HG03378 (cell line): ENCODE data around the gene TAS1R1.
A peak's percentile ranks its signal among the peaks of the same experiment; 100 is the strongest.

Experiments used
- ATAC-seq: cut with Tn5 transposase; IDR thresholded peaks from one replicate; pipeline ENCODE4 v1.9.1; 2021; ENCODE audit warnings: mild to moderate bottlenecking, moderate library complexity; ENCODE audit not compliant: unreplicated experiment

TAS1R1 gene

DNA sequence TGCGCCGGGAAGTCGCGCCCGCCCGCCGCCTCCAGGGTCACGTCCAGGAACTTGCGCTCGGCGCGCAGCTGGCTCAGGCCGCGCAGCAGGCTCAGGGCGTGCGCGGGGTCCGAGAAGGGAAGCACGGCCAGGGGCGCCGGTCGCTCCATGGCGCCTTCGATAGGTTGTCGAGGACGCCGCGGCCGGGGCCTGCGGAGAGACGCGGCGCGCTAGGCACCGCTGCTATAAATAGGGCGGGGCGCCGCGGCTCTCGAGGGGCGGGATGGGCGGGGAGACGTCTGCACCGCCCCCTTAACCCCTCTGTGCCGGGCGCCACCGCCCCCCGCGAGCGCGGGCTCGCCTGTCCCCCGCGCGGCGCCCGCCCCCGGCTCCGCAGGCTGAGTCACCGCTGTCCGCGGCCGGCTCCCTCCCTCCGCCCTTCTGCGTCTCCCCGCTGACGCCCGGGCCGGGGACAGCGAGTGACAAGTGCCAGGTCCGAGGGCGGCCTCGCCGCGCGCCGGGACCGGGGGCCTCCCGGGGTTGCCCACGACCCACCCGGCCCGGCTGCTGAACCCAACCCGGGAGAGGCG, 47.6 kb downstream of the TAS1R1 start, which contains the start of gene KLHL21:
Gene KLHL21, minus strand, starts transcription at position 201 of the 569 bp plus-strand sequence. Its CDS starts 52 bp downstream, at position 149.
- ATAC-seq: peak; percentile 32

DNA sequence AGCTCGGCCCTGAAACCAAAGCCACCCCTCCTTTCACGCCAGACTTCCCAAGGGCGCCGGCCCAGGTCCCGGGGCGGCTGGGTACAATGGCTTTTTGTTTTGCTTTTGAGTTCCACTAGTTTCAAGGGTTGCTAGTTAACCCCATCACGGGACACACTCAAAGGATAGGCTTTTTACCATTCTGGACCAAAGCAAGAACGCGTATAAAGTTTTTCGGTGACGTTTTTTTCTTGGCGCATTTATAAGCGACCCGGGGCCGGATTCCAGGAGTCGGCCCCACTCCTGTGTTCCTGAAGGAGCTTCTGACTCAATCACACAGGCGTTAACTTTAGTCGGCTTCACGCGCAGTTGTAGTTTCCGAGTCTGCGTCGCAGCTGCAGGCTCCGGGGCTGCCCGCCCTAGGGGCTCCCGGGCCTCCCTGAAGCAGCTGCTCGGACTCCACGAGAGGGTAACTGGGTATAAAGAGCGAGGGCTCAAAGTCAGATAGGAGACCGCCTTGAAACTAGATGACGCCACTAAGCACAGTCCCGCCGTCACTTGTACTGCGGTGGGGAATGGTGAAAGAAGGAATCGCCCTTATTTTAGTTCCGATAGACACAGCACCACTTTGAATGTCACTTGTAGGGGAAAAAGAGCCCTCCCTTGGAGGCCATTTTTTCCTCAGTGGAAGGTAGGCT, 48.3 kb downstream of the TAS1R1 start:
- peak; percentile 16 for ATAC-seq

DNA sequence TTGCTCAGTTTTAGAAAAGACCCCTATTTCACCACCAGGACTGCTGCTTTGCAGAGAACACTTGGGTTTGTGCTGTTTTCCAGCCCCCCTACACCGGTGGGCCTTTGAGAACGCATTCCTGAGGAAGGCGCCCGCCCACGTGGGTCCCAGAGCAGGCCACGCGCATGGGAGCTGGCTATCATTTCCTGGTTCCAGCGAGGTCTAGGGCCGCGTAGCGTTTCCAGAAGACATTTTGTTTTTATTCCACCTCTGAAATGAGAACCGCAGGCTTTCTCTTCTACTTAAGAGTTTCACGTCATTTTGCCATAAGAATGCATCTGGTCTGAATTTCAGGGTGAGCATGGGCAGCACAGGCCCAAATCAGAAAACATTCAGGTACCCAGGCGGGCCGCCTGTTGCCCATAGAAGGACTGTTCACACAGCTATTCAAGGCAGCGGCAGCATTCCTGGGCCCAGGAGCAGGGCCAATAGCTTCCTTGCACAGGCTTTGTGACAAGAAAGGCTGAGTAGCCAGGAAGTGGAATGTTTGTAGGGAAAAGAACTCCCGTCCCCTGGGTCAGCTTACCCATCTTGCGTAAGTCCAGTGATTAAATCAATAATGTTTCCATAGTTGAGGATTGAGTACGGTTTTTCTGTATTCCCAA, 48.9 kb downstream of the TAS1R1 start:
- no peak for ATAC-seq

DNA sequence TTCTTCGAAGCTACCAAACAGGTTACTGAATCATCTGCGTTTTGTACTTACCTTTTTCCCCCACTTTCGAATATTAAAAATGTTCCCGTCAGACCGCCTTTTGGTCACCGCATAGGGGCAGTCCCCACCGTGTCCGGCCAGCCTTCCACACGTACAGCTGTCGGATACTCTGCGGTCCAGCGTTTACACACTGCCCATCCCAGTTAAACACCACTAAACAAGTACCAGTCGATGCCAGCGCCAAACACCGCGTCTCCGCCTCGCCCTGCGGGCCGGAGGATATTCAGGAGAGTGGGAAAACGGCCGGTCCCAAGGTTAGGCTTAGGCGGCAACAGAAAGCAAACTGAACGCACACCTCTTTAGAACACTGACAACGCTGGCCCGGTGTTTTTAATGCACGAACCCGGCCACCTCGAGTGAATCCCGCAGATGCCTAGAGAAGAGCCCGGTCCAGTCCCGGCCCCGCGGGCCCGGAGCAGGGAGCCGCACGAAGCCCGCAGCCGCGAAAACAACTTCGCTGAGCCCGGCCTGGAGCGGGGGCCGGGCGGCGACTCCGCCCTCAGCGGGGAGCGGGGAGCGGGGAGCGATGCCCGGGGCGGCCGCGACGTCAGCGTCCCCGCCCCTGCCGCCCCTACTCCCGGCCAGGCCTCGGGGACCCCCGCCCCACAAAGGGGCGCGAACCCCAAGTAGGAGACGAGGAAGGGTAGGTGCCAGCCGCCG, 57.7 kb downstream of the TAS1R1 start:
- peak; percentile 21 for ATAC-seq

DNA sequence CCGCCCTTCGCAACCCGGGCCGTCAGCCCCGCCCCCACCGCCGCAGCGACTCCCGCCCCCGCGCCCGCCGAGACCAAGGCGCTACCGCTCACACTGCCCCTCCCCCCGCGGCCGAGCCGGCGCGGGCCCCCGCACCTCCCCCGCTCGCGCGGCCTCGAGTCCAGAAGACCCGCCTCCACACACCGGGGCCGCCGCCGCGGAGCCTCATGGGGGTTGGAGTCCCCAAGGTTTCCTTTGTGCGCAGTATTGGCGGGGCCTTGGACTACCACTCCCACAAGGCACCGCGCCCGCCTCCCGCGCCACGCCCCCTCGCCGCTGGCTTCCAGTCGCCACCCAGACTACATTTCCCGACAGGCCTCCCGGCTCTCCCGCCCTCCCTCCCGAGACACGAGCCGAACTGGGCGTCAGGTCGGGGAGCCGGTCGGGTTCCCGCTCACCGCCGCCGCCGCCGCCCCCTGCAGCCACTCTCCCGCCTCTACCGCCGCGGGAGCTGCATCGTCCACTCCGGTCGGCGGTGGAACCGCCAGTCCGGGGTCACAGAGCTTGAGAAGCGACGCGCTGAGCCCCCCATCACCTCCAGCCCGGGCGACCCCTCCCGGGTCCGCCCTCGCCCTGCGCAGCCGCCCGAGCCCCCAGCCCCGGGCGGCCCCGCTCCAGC, 58.4 kb downstream of the TAS1R1 start, which contains the start of gene PHF13:
Gene PHF13, plus strand, starts transcription at position 371 of the 658 bp plus-strand sequence. CDS start 336 bp downstream, outside the sequence.
- peak; percentile 80 for ATAC-seq

DNA sequence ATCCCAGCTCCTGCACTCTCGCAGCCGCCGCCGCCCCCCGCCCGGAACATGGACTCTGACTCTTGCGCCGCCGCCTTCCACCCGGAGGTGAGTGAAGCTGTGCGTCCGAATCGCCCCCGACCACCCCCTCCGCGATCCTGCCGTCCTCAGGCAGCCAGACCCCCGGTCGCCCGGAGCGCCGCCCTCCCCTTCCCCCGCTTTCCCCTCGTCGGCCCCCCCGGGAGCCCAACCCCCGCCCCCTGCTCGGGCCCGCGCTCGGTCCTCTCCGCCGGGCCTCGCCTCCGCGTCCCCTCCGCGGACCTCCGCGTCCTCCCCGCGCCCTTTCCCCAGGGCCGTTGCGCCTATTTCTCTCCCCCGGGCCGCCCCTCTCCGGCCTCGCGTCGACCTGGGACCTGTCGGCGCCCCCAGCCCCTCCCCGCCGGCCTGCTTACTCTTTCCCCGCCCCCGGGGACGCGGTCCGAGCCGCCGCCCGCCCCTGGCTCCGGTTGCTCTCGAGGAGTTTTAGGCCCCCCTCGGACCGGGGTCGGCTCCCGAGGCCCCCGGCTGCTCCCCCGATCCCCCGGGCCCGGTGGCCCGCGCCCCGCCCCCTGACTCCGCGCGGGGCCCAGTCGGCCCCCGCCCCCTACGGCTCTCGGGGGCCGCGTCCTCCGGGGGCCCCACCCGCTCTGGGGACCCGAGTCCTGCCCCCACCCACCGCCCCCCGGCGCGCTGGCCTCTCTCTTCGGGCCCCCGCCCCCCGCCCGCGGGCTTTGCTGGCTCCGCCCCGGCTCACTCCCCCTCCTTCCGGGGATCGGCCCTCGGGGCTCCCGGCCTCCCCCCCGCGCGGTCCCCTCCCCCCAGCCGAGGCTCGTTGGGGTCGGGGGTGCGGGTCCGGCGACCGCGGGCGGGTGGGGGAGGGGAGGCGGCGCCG, 59.2 kb downstream of the TAS1R1 start:
- no peak for ATAC-seq

DNA sequence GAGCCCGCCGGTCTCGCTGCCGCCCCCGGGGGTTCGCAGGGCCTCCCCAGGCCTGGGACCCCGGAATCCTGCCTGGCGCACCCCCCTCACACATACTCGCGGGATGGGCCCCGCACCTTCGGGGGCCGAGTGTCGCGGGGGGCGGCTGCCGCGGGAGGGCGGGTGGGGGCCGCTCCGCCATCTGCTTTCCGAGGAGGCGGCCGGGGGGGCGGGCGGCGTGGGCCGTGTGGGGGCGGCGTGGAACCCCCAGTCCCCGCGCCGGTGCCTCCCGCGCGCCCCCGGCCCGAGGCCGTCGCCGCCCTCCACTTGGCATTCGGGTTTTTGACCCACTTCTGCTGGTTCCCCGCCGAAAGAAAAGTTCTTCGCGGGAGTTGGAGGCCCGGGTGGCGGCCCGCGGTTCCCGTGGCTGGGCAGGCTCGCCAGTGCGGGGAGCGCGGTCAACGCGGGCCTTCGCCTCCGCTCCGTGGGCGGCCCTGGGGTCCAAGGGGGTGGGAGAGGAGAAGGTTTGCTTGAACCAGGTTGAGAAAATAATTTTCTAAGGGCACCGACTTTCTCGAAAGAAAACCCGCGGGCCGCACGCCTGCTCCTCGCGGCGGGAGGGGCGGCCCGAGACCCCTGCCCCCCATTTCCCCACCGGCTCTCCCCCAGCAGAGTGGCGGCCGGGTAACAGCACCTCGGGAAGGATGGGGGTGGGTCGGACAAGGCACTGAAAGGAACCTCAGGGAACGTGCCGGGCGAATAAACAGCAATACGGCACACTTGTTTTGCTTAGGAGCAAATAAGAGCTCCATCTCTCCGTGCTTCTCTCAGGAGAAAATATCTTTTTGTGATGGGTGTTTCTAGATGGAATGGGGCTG, 60.0 kb downstream of the TAS1R1 start:
- no peak for ATAC-seq

DNA sequence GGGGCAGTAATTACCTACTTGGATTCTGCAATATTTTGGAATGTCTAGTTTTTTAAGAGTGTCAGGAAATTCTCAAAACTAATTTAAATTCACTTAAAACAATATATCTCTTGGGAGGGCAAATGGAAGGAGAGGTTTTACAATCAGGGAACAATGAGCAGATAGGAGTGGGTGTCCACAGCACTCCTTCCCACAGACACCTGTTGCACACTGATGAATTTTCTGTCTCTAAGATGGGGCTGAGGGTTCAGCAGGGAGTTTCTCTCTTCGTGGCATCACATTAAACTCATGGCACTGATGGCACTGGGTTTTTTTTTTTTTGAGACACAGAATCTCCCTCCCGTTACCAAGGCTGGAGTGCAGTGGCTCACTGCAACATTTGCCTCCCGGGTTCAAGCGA, 63.9 kb downstream of the TAS1R1 start:
- no peak for ATAC-seq

DNA sequence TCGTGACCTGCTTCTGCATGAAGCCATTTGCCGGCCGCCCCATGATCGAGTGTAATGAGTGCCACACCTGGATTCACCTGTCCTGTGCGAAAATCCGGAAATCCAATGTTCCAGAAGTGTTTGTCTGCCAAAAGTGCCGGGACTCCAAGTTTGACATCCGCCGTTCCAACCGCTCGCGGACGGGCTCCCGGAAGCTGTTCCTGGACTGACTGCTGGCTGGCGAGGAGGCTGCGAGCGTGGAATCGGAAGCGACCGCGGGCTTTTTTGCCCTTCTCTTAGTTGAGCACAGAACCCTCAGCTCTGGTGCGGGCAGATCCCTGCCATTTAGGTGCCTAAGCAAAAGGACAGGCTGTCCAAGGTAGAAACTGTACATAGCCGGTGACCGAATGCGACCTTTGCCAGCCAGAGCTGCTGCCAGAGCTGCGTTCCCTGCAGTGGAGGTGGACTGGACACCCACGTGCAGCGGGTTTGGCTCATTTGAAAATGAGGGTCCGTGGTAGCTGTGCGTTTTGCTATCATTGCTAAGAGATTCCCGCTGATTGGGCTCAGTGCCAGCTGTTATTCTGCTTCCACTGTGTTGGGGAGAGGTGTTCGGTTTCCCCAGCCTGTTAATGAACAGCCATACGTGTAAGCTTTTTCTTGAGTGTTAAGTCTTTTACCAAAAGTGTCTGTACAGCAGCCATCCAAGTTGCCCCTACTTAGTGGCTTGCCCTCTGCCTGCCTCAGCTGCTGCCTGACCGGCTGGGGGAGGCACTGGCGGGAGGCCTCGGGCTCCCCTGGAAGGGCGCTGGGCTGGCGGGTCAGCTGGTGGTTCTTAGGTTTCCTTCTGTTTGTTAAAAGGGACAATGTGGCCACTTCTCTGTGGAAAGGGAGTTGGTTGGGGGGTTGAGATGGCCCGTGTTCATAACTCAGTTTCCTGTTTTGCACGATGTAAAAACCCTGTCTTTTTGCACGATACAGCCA, 66.6 kb downstream of the TAS1R1 start:
- ATAC-seq: no peak

DNA sequence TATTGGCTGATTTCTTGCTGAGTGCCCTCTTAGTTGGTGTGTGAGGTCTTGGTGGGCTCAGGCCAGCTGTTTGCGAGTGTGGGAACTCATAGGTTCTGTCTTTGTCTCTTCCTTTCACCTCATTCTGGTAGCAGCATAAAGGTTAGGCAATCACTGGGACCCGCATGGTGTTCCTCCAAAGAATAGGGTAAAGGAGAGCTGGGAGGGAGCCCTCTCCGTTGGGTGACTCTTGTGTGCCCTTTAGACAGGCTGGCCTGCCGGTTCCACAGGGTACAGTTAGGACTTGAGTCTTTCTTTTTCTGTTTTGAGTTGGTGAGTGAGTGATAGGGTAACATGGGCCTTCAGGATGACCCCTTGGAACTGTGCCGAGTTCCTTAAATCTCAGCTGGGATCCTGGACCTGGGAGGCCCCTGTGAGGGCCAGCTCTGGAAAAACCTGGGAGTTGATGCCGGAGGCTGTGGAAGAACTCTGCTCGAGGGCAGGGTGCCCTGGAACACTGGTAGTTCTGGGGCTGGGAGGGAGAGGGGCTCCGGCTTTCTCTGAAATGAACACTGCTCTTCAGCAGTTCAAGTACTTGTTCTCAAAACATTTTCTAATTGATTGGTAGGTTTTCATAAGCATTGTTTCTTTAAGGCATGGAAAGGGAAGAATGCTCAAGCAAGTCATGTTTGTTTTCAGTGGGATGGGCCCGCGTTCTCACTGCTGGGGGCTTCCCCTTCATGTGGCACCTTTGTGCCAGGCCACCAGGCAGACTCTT, 67.5 kb downstream of the TAS1R1 start:
- ATAC-seq: no peak

DNA sequence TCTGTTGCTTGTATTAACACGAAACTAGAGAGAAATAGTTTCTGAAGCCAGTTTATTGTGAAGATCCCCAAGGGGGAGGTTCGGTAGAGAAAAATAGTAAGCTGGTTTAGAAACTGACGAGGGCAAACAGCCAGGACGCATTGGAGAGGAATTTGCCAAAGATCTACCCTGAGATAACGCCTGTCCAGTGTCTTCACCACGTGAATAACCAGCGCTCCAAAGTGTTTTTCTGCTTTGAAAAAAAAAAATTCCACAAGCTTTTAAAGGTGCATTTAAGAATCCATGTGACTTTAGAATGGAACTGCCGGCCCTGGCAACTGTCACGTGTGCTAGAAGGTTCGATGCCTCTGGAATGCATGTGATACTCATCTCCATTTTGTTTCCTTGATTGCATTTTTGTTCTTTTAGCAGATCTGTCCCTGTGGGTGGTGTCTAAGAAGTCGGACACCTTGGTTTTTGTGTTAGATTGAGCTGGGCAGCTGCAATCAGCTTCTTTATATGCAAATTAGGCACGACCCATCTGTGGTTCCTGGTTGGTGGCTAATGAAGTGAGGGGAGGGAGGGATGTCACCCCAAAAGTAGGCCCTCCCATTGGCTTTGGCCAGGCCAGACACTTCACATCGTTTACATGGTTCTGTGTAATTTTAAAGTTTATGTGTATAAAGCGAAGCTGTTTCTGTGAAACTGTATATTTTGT, 68.3 kb downstream of the TAS1R1 start:
- ATAC-seq: no peak

DNA sequence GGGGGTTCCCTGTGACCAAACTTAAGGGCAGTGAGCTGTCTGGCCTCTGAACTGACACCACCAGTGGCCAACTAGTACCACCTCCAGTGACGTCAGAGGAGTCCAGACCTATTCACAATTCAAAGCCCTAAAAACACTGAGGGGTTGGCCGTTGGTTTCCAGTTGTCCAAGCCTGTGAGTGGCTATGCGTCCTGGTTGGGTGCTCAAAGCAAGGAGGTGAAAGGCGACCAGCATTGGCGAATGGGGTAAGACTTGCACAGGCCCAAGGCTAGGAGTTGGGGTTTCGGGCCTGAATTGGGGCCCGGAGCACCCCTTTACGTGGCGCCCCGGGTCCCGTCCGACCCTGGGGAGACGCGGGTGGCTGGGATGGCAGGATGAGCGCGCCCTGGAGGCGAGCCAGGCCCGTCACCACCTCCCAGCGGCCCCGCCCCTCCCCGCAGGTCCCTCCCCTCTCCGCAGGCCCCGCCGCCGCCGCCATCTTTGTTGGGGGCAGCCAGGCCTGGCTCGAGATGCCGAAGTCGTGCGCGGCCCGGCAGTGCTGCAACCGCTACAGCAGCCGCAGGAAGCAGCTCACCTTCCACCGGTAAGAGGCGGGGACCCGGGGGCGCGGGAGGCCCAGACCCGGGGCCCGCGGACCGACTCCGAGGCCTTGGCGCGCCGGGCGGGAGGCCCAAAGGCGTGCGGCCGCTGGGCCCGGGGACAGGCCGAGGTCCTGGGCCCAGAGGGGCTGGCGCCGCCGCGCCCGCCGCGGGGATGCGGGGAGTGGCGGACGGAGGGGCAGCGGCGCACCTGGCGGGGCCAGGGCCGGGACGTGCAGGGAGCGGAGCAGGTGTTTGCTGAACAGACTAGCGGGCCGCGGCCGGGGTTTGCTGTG, 69.8 kb downstream of the TAS1R1 start, which contains the start of gene THAP3:
Gene THAP3, plus strand, starts transcription at position 159 of the 874 bp plus-strand sequence. Its CDS starts 351 bp downstream, at position 510.
- ATAC-seq: peak; percentile 48

DNA sequence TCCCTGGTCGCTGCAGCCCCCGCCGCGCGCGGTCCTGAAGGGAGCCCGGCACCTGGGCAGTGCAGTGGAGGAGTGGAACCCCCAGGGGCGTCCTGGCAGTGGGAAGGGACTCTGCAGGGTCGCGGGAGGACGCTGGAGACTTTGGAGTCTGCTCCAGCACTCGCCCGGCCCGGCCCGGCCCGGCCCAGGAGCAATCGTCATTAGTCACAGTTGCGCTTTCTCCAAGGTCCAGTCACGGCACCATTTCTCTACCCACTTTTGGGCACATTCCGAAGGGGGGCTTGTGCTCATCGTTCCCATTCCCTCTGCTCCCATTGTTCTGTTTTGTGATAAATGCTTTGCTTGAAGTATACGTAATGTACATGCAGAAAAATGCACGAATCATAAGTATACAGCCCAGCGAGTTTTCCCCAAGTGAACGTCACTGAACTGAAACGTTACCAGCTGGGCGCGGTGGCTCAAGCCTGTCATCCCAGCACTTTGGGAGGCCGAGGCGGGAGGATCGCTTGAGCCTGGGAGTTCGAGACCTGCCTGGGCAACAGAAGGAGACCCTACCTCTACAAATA, 70.6 kb downstream of the TAS1R1 start:
- peak; percentile 12 for ATAC-seq

DNA sequence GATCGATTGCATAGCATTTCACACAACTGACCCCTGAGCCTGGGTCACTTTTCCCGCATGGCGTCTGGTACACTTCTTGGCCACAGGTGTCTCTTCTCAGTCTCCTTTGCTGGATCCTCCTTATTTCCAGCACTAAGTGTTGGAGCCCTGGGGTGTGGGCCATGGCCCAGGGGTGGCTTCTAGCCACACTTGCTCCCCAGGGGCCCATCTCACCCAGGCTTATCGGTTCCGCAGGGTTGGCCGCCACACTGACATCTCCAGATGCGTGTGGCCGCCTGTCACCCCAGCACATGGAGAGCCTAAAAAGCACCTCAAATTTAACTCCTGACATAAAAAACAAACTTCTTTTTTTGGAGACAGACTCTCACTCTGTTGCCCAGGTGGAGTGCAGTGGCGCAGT, 71.9 kb downstream of the TAS1R1 start:
- ATAC-seq: no peak
